ENCODE data around the gene VGLL2.

VGLL2 gene

GRCh38 chr6:117311310-117311709, 46.0 kb downstream of the VGLL2 start:
- ATAC-seq (replicated peaks) (no peak), DNase-seq (no peak)
- no peaks in the 10 kb centered on the region for H3K36me3 Mint-ChIP-seq (ENCODE audit: insufficient read depth)
- peaks cover 36 to 37% of the 10 kb centered on the region in 2 donors for H3K27me3 Mint-ChIP-seq
- H3K9me3 Mint-ChIP-seq = no peaks in the 10 kb centered on the region
- H3K4me3 Mint-ChIP-seq = no peak overlapping the region
- H3K4me1 Mint-ChIP-seq (ENCODE audit: low read depth in 2 of 2) = no peaks in the 10 kb centered on the region
- no peak overlapping the region for H3K27ac Mint-ChIP-seq

- ATAC-seq (replicated peaks) = no peak
- Mint-ChIP-seq H3K27ac (no peak overlapping the region), H3K4me3 (no peak overlapping the region), H3K36me3 (ENCODE audit: insufficient read depth) (no peaks in the 10 kb centered on the region), H3K27me3 (peaks cover 36 to 37% of the 10 kb centered on the region in 2 donors), H3K4me1 (ENCODE audit: low read depth in 2 of 2) (no peaks in the 10 kb centered on the region), H3K9me3 (no peaks in the 10 kb centered on the region)
- DNase-seq = no peak
Measured at GRCh38 chr6:117311726-117312125, 46.4 kb downstream of the VGLL2 start.

- no peaks in the 10 kb centered on the region for H3K36me3 Mint-ChIP-seq (ENCODE audit: insufficient read depth)
- no peaks in the 10 kb centered on the region for H3K9me3 Mint-ChIP-seq
- ATAC-seq (replicated peaks) (no peak), DNase-seq (no peak)
- peaks cover 7 to 19% of the 10 kb centered on the region in 2 donors for H3K27me3 Mint-ChIP-seq
- H3K4me3 Mint-ChIP-seq = no peak overlapping the region
- H3K27ac Mint-ChIP-seq = no peak overlapping the region
- H3K4me1 Mint-ChIP-seq (ENCODE audit: low read depth in 2 of 2) = no peaks in the 10 kb centered on the region
Measured at GRCh38 chr6:117317261-117317660, 51.9 kb downstream of the VGLL2 start.

All from effector memory CD8-positive, alpha-beta T cell (primary cell).